Mammary epithelial cell (primary cell): Measurements from ENCODE around the gene EPHB2.

Source experiments
- CTCF ChIP-seq, 2 donors: IDR thresholded peaks in 1 of 2; conservative IDR thresholded peaks in 1 of 2; 2 replicates each; pipeline ENCODE4 v1.5.1; 2011 to 2012; ENCODE audit warnings: inconsistent platforms in 2 of 2, low read length in 2 of 2, mild to moderate bottlenecking in 2 of 2, control low read depth in 1 of 2, low read depth in 1 of 2; ENCODE audit not compliant: insufficient read depth in 1 of 2; ENCODE audit errors: extremely low read depth in 1 of 2
- EZH2 ChIP-seq: IDR thresholded peaks from 2 replicates; pipeline ENCODE4 v1.6.1; 2012; ENCODE audit warnings: low read length, inconsistent platforms, borderline replicate concordance

- TF ChIP-seq CTCF (conservative IDR thresholded peaks at IDR 0.05 in 1 of 2, IDR thresholded peaks at IDR 0.05 in 1 of 2; ENCODE audit: extremely low read depth in 1 of 2, insufficient read depth in 1 of 2, low read depth in 1 of 2, low read length in 2 of 2) (no peak), EZH2 (no peak)
These were observed 116.3 kb downstream of the EPHB2 start for GRCh38 chr1:22826604-22827580.
